K562 (cell line): ENCODE measurements around the gene MARK3. TPM values are rescaled to one million over a fixed set of nuclear protein-coding genes. Genes with fewer than 3 reads are reported as not detected.

Experiments
- ATAC-seq: fragments of 200-7000 bp; cut with Tn5 transposase; 3 replicates; pipeline ENCODE4 v1.9.1; 2020; ENCODE audit warnings: moderate library complexity
- BruUV-seq: library from RNA; stranded (reverse); fragments of 400-500 nt; replicated peaks from 2 replicates; lab custom pipeline; 2021; lab: Mats Ljungman, UMichigan
- CTCF ChIA-PET: fragments of 300-600 bp; formaldehyde crosslinking; extraction: SDS; loops from one replicate; lab custom pipeline; 2021; ENCODE audit warnings: low intra/inter-chr PET ratio; lab: Yijun Ruan, JAX
- POLR2A ChIA-PET: fragments of 300-600, 350-650 bp; sonication (Branson Sonifier 250); formaldehyde crosslinking; extraction: SDS; loops from one replicate; lab custom pipeline; 2021; ENCODE audit warnings: antibody characterized with exemption, inconsistent platforms; lab: Yijun Ruan, JAX
- DNase-seq, 4 experiments: peaks; one replicate each; pipeline versions ENCODE4 v3.0.0 to v3.0.0-alpha.2; 2011 to 2018; ENCODE audit warnings: low spot score in 3 of 4, mixed read lengths in 3 of 4; ENCODE audit errors: extremely low read depth in 1 of 4
- FAIRE-seq: peaks from 2 replicates; lab custom pipeline; 2011; peaks lifted over from hg19 to GRCh38; lab: Jason Lieb, UNC
- H2AFZ ChIP-seq: 2 replicates; pipeline ENCODE4 v1.6.0; 2011; ENCODE audit warnings: low read depth, low read length, control low read depth, inconsistent platforms
- H3K27ac ChIP-seq: fragments of 200-600 bp; 3 replicates; pipeline ENCODE4 v1.8.0; 2011; ENCODE audit warnings: low read depth, mild to moderate bottlenecking, control low read depth, inconsistent platforms, low read length, moderate library complexity, mixed read lengths; ENCODE audit errors: extremely low read depth
- H3K27me3 ChIP-seq, 2 experiments: fragments of 300-600 bp in 1 of 2; 2 replicates in 1 of 2; 3 replicates in 1 of 2; pipeline versions ENCODE4 v1.6.0 to v1.8.0; 2011; ENCODE audit warnings: inconsistent platforms in 2 of 2, low read length in 2 of 2, mild to moderate bottlenecking in 1 of 2, mixed read lengths in 1 of 2, moderate library complexity in 1 of 2; ENCODE audit not compliant: control insufficient read depth in 2 of 2, insufficient read depth in 2 of 2
- H3K36me3 ChIP-seq: fragments of 300-600 bp; 3 replicates; pipeline ENCODE4 v1.8.0; 2011; ENCODE audit warnings: mild to moderate bottlenecking, low read length, inconsistent platforms; ENCODE audit not compliant: control insufficient read depth, insufficient read depth
- H3K4me1 ChIP-seq, 2 experiments: fragments of 200-600 bp in 1 of 2; replicated peaks in 1 of 2; 2 replicates in 1 of 2; 3 replicates in 1 of 2; pipeline versions ENCODE4 v1.5.1 to v1.8.0; 2011; ENCODE audit warnings: inconsistent platforms in 2 of 2, low read length in 2 of 2, mild to moderate bottlenecking in 1 of 2, mixed read lengths in 1 of 2, moderate library complexity in 1 of 2; ENCODE audit not compliant: control insufficient read depth in 2 of 2, insufficient read depth in 2 of 2
- H3K4me2 ChIP-seq: 2 replicates; pipeline ENCODE4 v1.6.1; 2011; ENCODE audit warnings: low read length, control low read depth, inconsistent platforms, mixed read lengths; ENCODE audit not compliant: insufficient read depth
- H3K4me3 ChIP-seq: fragments of 200-600 bp; sonication (generic), shearing (Covaris generic); 2 replicates; pipeline ENCODE4 v1.5.1; 2016; ENCODE audit warnings: control low read depth, inconsistent platforms
- H3K79me2 ChIP-seq: fragments of 200-600 bp; 3 replicates; pipeline ENCODE4 v1.8.0; 2011; ENCODE audit warnings: low read length, inconsistent platforms; ENCODE audit not compliant: control insufficient read depth, insufficient read depth
- H3K9ac ChIP-seq, 2 experiments: 2 replicates each; pipeline versions ENCODE4 v1.6.0 to v1.6.1; 2011; ENCODE audit warnings: low read depth in 2 of 2, low read length in 2 of 2, control low read depth in 1 of 2, inconsistent platforms in 1 of 2, mild to moderate bottlenecking in 1 of 2, mixed read lengths in 1 of 2; ENCODE audit not compliant: insufficient read depth in 1 of 2
- H3K9me1 ChIP-seq: one replicate; pipeline ENCODE4 v1.6.0; 2011; ENCODE audit warnings: inconsistent platforms, mild to moderate bottlenecking, low read length, moderate library complexity; ENCODE audit not compliant: control insufficient read depth, insufficient read depth
- H3K9me3 ChIP-seq: replicated peaks from 2 replicates; pipeline ENCODE4 v1.5.1; 2011; ENCODE audit warnings: low read depth, low read length, inconsistent platforms; ENCODE audit not compliant: control insufficient read depth, insufficient read depth
- H4K20me1 ChIP-seq: replicated peaks from 2 replicates; pipeline ENCODE4 v1.6.1; 2011; ENCODE audit warnings: low read length, inconsistent platforms, mixed read lengths; ENCODE audit not compliant: control insufficient read depth, insufficient read depth
- BRF1 ChIP-seq: IDR thresholded peaks from 3 replicates; pipeline ENCODE4 v1.6.1; 2011; ENCODE audit warnings: borderline replicate concordance, mild to moderate bottlenecking; ENCODE audit not compliant: insufficient read length; ENCODE audit errors: extremely low read depth
- CCNT2 ChIP-seq: IDR thresholded peaks from 2 replicates; pipeline ENCODE4 v1.6.1; 2011; ENCODE audit warnings: borderline replicate concordance, low read depth, mild to moderate bottlenecking, moderate library complexity, mixed read lengths, low read length; ENCODE audit not compliant: insufficient read length; ENCODE audit errors: extremely low read depth
- CSDE1 ChIP-seq, 2 experiments: fragments of 450-650 bp; IDR thresholded peaks; 2 replicates each; pipeline ENCODE4 v1.6.1; 2016; ENCODE audit warnings: mild to moderate bottlenecking in 1 of 2
- FOXK1 ChIP-seq: sonication (generic); formaldehyde crosslinking; IDR thresholded peaks from 2 replicates; pipeline ENCODE4 v1.8.0; 2022; ENCODE audit warnings: missing genetic modification reagents, mild to moderate bottlenecking, borderline replicate concordance
- HNRNPLL ChIP-seq: fragments of 200-400 bp; formaldehyde crosslinking; IDR thresholded peaks from 2 replicates; pipeline ENCODE4 v1.6.1; 2017; ENCODE audit warnings: low read length, low read depth, mild to moderate bottlenecking; ENCODE audit not compliant: poor library complexity, severe bottlenecking
- MAFG ChIP-seq: fragments of 450-650 bp; conservative IDR thresholded peaks from 2 replicates; pipeline ENCODE4 v1.6.1; 2016; ENCODE audit warnings: missing genetic modification characterization, missing compliant biosample characterization
- MAX ChIP-seq: sonication (generic); formaldehyde crosslinking; IDR thresholded peaks from 2 replicates; pipeline ENCODE4 v1.9.0; 2022; ENCODE audit warnings: mild to moderate bottlenecking, missing genetic modification reagents
- MTA1 ChIP-seq: fragments of 450-650 bp; IDR thresholded peaks from 2 replicates; pipeline ENCODE4 v1.6.1; 2017; ENCODE audit warnings: borderline replicate concordance
- NONO ChIP-seq, 2 experiments: fragments of 200-400 bp in 1 of 2; fragments of 450-650 bp in 1 of 2; formaldehyde crosslinking in 1 of 2; IDR thresholded peaks; 2 replicates each; pipeline ENCODE4 v1.6.1; 2017; ENCODE audit warnings: low read depth in 2 of 2, mild to moderate bottlenecking in 2 of 2, moderate library complexity in 2 of 2, low read length in 1 of 2
- PML ChIP-seq: IDR thresholded peaks from 2 replicates; pipeline ENCODE4 v1.6.1; 2012; ENCODE audit warnings: low read length, inconsistent platforms
- RNF2 ChIP-seq: sonication (generic); IDR thresholded peaks from 2 replicates; pipeline ENCODE4 v1.6.1; 2016
- SAFB2 ChIP-seq: fragments of 200-400 bp; formaldehyde crosslinking; IDR thresholded peaks from 2 replicates; pipeline ENCODE4 v1.6.1; 2018; ENCODE audit warnings: borderline replicate concordance, low read length, low read depth, moderate library complexity; ENCODE audit not compliant: severe bottlenecking
- STAT6 ChIP-seq: sonication (generic); formaldehyde crosslinking; IDR thresholded peaks from 2 replicates; pipeline ENCODE4 v1.8.1; 2023; ENCODE audit warnings: mild to moderate bottlenecking, missing genetic modification reagents
- ZNF239 ChIP-seq: fragments of 250-450 bp; sonication (Bioruptor Pico); IDR thresholded peaks from 2 replicates; pipeline ENCODE4 v1.4.0; 2020; ENCODE audit warnings: mild to moderate bottlenecking
- ZNF408 ChIP-seq: fragments of 250-450 bp; sonication (Bioruptor Pico); IDR thresholded peaks from 2 replicates; pipeline ENCODE4 v1.4.0; 2020; ENCODE audit warnings: low read depth, mild to moderate bottlenecking, moderate library complexity
- ZNF512 ChIP-seq: IDR thresholded peaks from 2 replicates; pipeline ENCODE4 v1.6.1; 2016; ENCODE audit warnings: missing genetic modification characterization, missing compliant biosample characterization
- WGBS: fragments of 100-300 bp; shearing (Covaris generic); methylation state at CpG from one replicate; pipeline ENCODE4 v1.1.6; 2016; ENCODE audit warnings: low coverage, mixed read lengths; ENCODE audit not compliant: insufficient coverage; ENCODE audit errors: missing lambda C conversion rate; 5-methylcytosine and 5-hydroxymethylcytosine counted together
- in situ Hi-C: fragments of 300-500 bp; cut with MboI; formaldehyde crosslinking; loops from 4 replicates; pipeline ENCODE4 v1.15.0; 2018; ENCODE audit warnings: inconsistent platforms, mixed read lengths
- intact Hi-C: fragments of 100-400 bp; cut with micrococcal nuclease; formaldehyde crosslinking; loops from 2 replicates; pipeline ENCODE4 v1.14.2; 2022
- polyA plus RNA-seq, 8 experiments: library from polyadenylated mRNA; depleted of rRNA in 4 of 8; stranded (reverse) in 5 of 8; unstranded in 3 of 8; fragments of >200 nt; fragmentation: Nextera tagmentation in 2 of 8; fragmentation: Illumina TruSeq in 1 of 8; extraction: Ambion mirVana in 2 of 8; extraction: Trizol in 1 of 8; gene quantifications; 2 replicates each; pipeline versions ENCODE4 v1.2.1 to v1.2.3, GENCODE V29; 2011 to 2014; ENCODE audit warnings: inconsistent platforms in 1 of 8, missing spikeins in 1 of 8
- total RNA-seq, 7 experiments: library from RNA; depleted of rRNA in 6 of 7; stranded (reverse); fragments of >200 nt in 6 of 7; fragmentation: Illumina TruSeq in 2 of 7; extraction: Trizol in 2 of 7; gene quantifications; 2 replicates each; pipeline versions ENCODE4 v1.2.1 to v1.2.3, GENCODE V29; 2011 to 2021; ENCODE audit warnings: low replicate concordance in 1 of 7

The MARK3 gene
- total and polyA plus RNA-seq, 9 of the 15 experiments (the other 6 are each of a cell fraction or from before 2014, with no cell fraction given), result 10.1 to 68.7 (median 56.3) TPM

GRCh38 chr14:103418481-103418818, 33.2 kb downstream of the MARK3 start:
- Histone ChIP-seq H3K4me3 (no peak overlapping the region), H3K27me3 (no peaks in the 10 kb centered on the region), H2AFZ (no peak overlapping the region), H3K36me3 (peaks cover 32% of the 10 kb centered on the region; the same call in 2 of the 3 replicates), H3K9me3 (no peaks in the 10 kb centered on the region), H3K9me1 (peaks cover 2% of the 10 kb centered on the region), H3K4me1 (peaks cover 11 to 47% of the 10 kb centered on the region in 2 experiments), H4K20me1 (0 out of 2 replicates have a peak, but pooled peaks cover 4% of the 10 kb centered on the region), H3K27ac (peak overlapping the region; percentile 67), H3K79me2 (peaks cover 68% of the 10 kb centered on the region), H3K4me2 (peak overlapping the region; percentile 25; the same call in 1 of the 2 replicates), H3K9ac (no peak overlapping the region)
- ChIA-PET CTCF (no interaction called here), POLR2A (interaction anchor here (1.0 to 2.1 kb wide), 2 partner anchors 9 to 22 kb away, joined by 3 to 15 read pairs; no protein-coding TSS in a partner anchor)
- no TSS peak for BruUV-seq
- FAIRE-seq (peak; percentile 82), DNase-seq (peak; percentile 38 to 68 (median 47)), ATAC-seq (peak; percentile 73)
- intact Hi-C loops, result no loop called here
- WGBS, result 3% methylated on average over 3 of the region's 3 CpGs
- in situ Hi-C loops, result no loop called here
- TF ChIP-seq PML (no peak), ZNF239 (no peak), HNRNPLL (no peak), BRF1 (no peak), SAFB2 (no peak), MAFG (tag) (no peak), CSDE1 (IDR thresholded peaks at IDR 0.05) (no peak), FOXK1 (CRISPR knock-in tag) (no peak), NONO (IDR thresholded peaks at IDR 0.05; ENCODE audit: low read depth in 2 of 2, low read length in 1 of 2) (no peak), RNF2 (0 out of 2 replicates have a peak, but pooled peaks have one; percentile 43), MAX (CRISPR knock-in tag) (no peak), STAT6 (no peak), CCNT2 (no peak), ZNF512 (tag) (no peak), MTA1 (no peak), ZNF408 (no peak)
